SK-N-SH (cell line): ENCODE results near the gene MTCH2. TPM values are rescaled to one million over a fixed set of nuclear protein-coding genes. Genes with fewer than 3 reads are reported as not detected.

Experiments used
- CTCF ChIA-PET: fragments of 300-600, 350-600 bp; formaldehyde crosslinking; extraction: SDS; loops from one replicate; lab custom pipeline; 2021; lab: Yijun Ruan, JAX
- POLR2A ChIA-PET: fragments of 350-600 bp; sonication (Branson Sonifier 250); formaldehyde crosslinking; extraction: SDS; loops from one replicate; lab custom pipeline; 2020; ENCODE audit warnings: antibody characterized with exemption, inconsistent platforms; lab: Yijun Ruan, JAX
- DNase-seq: peaks from one replicate; pipeline ENCODE4 v3.0.0; 2012
- H2AFZ ChIP-seq: fragments of 200-600 bp; sonication (generic); 2 replicates; pipeline ENCODE4 v1.8.1; 2016; ENCODE audit warnings: antibody characterized with exemption, mild to moderate bottlenecking, low read depth
- H3F3A ChIP-seq: fragments of 200-600 bp; sonication (generic); replicated peaks from 2 replicates; pipeline ENCODE3; 2016; ENCODE audit warnings: antibody characterized with exemption, mild to moderate bottlenecking; ENCODE audit not compliant: insufficient read depth
- H3K27ac ChIP-seq, 2 experiments: fragments of 200-500 bp in 1 of 2; fragments of 200-600 bp in 1 of 2; sonication (Bioruptor generic) in 1 of 2; sonication (generic), shearing (Covaris generic) in 1 of 2; 2 replicates each; pipeline versions ENCODE4 v1.5.1 to v1.6.1; 2014 to 2016; ENCODE audit warnings: low read depth in 2 of 2, inconsistent platforms in 1 of 2, low read length in 1 of 2, mild to moderate bottlenecking in 1 of 2, mixed read lengths in 1 of 2
- H3K27me3 ChIP-seq: fragments of 200-600 bp; sonication (generic), shearing (Covaris generic); 2 replicates; pipeline ENCODE4 v1.6.1; 2016; ENCODE audit warnings: mixed run types; ENCODE audit not compliant: insufficient read depth
- H3K36me3 ChIP-seq, 2 experiments: fragments of 200-500 bp in 1 of 2; fragments of 200-600 bp in 1 of 2; sonication (Bioruptor generic) in 1 of 2; sonication (generic) in 1 of 2; replicated peaks in 1 of 2; 2 replicates each; pipeline versions ENCODE3 to v1.5.1; 2014 to 2016; ENCODE audit warnings: low read length in 1 of 2, mild to moderate bottlenecking in 1 of 2; ENCODE audit not compliant: insufficient read depth in 2 of 2, control insufficient read depth in 1 of 2
- H3K4me1 ChIP-seq, 2 experiments: fragments of 200-500 bp in 1 of 2; fragments of 200-600 bp in 1 of 2; sonication (Bioruptor generic) in 1 of 2; sonication (generic), shearing (Covaris generic) in 1 of 2; 2 replicates each; pipeline versions ENCODE4 v1.5.1 to v1.6.1; 2014 to 2016; ENCODE audit warnings: low read depth in 1 of 2, low read length in 1 of 2, mixed run types in 1 of 2; ENCODE audit not compliant: insufficient read depth in 2 of 2, control insufficient read depth in 1 of 2
- H3K4me2 ChIP-seq: fragments of 200-600 bp; sonication (generic), shearing (Covaris generic); 2 replicates; pipeline ENCODE4 v1.6.1; 2017; ENCODE audit warnings: mixed run types
- H3K4me3 ChIP-seq, 2 experiments: fragments of 200-500 bp in 1 of 2; fragments of 200-600 bp in 1 of 2; sonication (Bioruptor generic) in 1 of 2; sonication (generic), shearing (Covaris generic) in 1 of 2; 2 replicates each; pipeline versions ENCODE4 v1.5.1 to v1.8.1; 2014 to 2016; ENCODE audit warnings: low read depth in 2 of 2, inconsistent platforms in 1 of 2, low read length in 1 of 2, mild to moderate bottlenecking in 1 of 2, mixed read lengths in 1 of 2, moderate library complexity in 1 of 2
- H3K79me2 ChIP-seq: fragments of 200-600 bp; sonication (generic); 2 replicates; pipeline ENCODE4 v1.8.1; 2017; ENCODE audit warnings: mild to moderate bottlenecking; ENCODE audit not compliant: insufficient read depth
- H3K9ac ChIP-seq: fragments of 200-600 bp; sonication (generic); 2 replicates; pipeline ENCODE4 v1.6.1; 2017; ENCODE audit warnings: mixed run types
- H3K9me2 ChIP-seq: fragments of 200-600 bp; sonication (generic); 2 replicates; pipeline ENCODE4 v1.6.1; 2017; ENCODE audit warnings: mixed run types
- H3K9me3 ChIP-seq: fragments of 200-600 bp; sonication (generic); 2 replicates; pipeline ENCODE4 v1.6.1; 2017; ENCODE audit warnings: mixed run types, mild to moderate bottlenecking, moderate library complexity
- H4K20me1 ChIP-seq: fragments of 200-600 bp; sonication (generic); 2 replicates; pipeline ENCODE4 v1.6.1; 2017; ENCODE audit warnings: mild to moderate bottlenecking, mixed run types; ENCODE audit not compliant: insufficient read depth
- CHD2 ChIP-seq: fragments of 150-350 bp; IDR thresholded peaks from 2 replicates; pipeline ENCODE4 v1.6.1; 2018; ENCODE audit warnings: low read length; ENCODE audit not compliant: partially characterized antibody
- ELF1 ChIP-seq: IDR thresholded peaks from 2 replicates; pipeline ENCODE4 v1.4.0; 2012
- FOXJ3 ChIP-seq: sonication (generic); formaldehyde crosslinking; IDR thresholded peaks from 2 replicates; pipeline ENCODE4 v1.5.1; 2020; ENCODE audit warnings: mild to moderate bottlenecking, missing genetic modification reagents
- IRF3 ChIP-seq: fragments of 150-350 bp; IDR thresholded peaks from 2 replicates; pipeline ENCODE4 v1.6.1; 2016; ENCODE audit warnings: mild to moderate bottlenecking, low read depth, low read length
- NFIC ChIP-seq: IDR thresholded peaks from 2 replicates; pipeline ENCODE4 v1.4.0; 2012; ENCODE audit warnings: borderline replicate concordance
- POLR2AphosphoS5 ChIP-seq: IDR thresholded peaks from 2 replicates; pipeline ENCODE4 v1.6.1; 2012; ENCODE audit warnings: low read depth, low read length
- RFX5 ChIP-seq: IDR thresholded peaks from 2 replicates; pipeline ENCODE4 v1.6.1; 2012; ENCODE audit warnings: mild to moderate bottlenecking, improper control_type of control experiment, low read length
- SIN3A ChIP-seq: IDR thresholded peaks from 2 replicates; pipeline ENCODE4 v1.6.1; 2012; ENCODE audit warnings: low read depth, mild to moderate bottlenecking, low read length, moderate library complexity, borderline replicate concordance
- TEAD4 ChIP-seq: IDR thresholded peaks from 2 replicates; pipeline ENCODE4 v1.4.0; 2012; ENCODE audit warnings: mild to moderate bottlenecking, borderline replicate concordance; ENCODE audit not compliant: insufficient read depth
- WGBS: methylation state at CpG from one replicate; pipeline ENCODE4 v1.1.6; 2017; ENCODE audit warnings: low lambda C conversion rate; 5-methylcytosine and 5-hydroxymethylcytosine counted together
- polyA plus RNA-seq, 3 experiments: library from polyadenylated mRNA; depleted of rRNA; stranded (reverse); fragments of >200 nt; gene quantifications; 2 replicates each; pipeline ENCODE4 v1.2.3, GENCODE V29; 2012

Gene MTCH2
- polyA plus RNA-seq, 1 of the 3 experiments (the other 2 are of a cell fraction), result 132 TPM

GRCh38 chr11:47593934-47594855, 48.2 kb downstream of the MTCH2 start, which contains the start of gene C1QTNF4:
TSS of gene C1QTNF4 (minus strand) at chr11:47594411. CDS start at chr11:47590810, 3,601 bp downstream.
- peak within 1 kb of the TSS; percentile 78; the same call in 1 of the 2 replicates for H2AFZ ChIP-seq
- 10% methylated on average over 48 of the region's 48 CpGs for WGBS
- peaks cover 0 to 9% of the 10 kb centered on the region in 2 experiments; a peak in 1 of 4 replicates for H3K4me1 ChIP-seq
- POLR2A ChIA-PET, result no interaction called here
- no peaks in the 10 kb centered on the region for H3F3A ChIP-seq
- H3K9me3 ChIP-seq, result no peaks in the 10 kb centered on the region
- CTCF ChIA-PET, result interaction anchor here (0.8 to 1.8 kb wide), 6 partner anchors 14 to 182 kb away, joined by 3 to 7 read pairs (median 4); no protein-coding TSS in a partner anchor
- no peaks in the 10 kb centered on the region for H3K9me2 ChIP-seq
- H3K27ac ChIP-seq, result no peak within 1 kb of the TSS
- no peaks in the 10 kb centered on the region for H4K20me1 ChIP-seq
- peak within 1 kb of the TSS; percentile 17; the same call in 1 of the 2 replicates for H3K9ac ChIP-seq
- peaks cover 13% of the 10 kb centered on the region; the same call in 1 of the 2 replicates for H3K27me3 ChIP-seq
- H3K4me2 ChIP-seq, result peak within 1 kb of the TSS; percentile 88
- H3K4me3 ChIP-seq, result peak within 1 kb of the TSS; percentile 54 to 67
- peak; percentile 86 for DNase-seq
- no peaks in the 10 kb centered on the region for H3K36me3 ChIP-seq
- TF ChIP-seq FOXJ3 (CRISPR knock-in tag), result no peak
- no peak for TF ChIP-seq TEAD4
- no peak for TF ChIP-seq NFIC
- no peak for TF ChIP-seq POLR2AphosphoS5
- no peak for TF ChIP-seq SIN3A
- H3K79me2 ChIP-seq, result no peaks in the 10 kb centered on the region

- WGBS, result 46% methylated on average over 5 of the region's 6 CpGs
- peaks cover 0 to 9% of the 10 kb centered on the region in 2 experiments; a peak in 1 of 4 replicates for H3K4me1 ChIP-seq
- H3K9ac ChIP-seq, result peak overlapping the region; percentile 17; the same call in 1 of the 2 replicates
- H3K4me3 ChIP-seq, result peak overlapping the region; percentile 54 to 67
- ChIA-PET CTCF (interaction anchor here (1.5 kb wide), 1 partner anchor 15 kb away, joined by 3 read pairs; no protein-coding TSS in a partner anchor), POLR2A (no interaction called here)
- no peaks in the 10 kb centered on the region for H4K20me1 ChIP-seq
- peaks cover 13% of the 10 kb centered on the region; the same call in 1 of the 2 replicates for H3K27me3 ChIP-seq
- peak overlapping the region; percentile 78; the same call in 1 of the 2 replicates for H2AFZ ChIP-seq
- H3K79me2 ChIP-seq, result no peaks in the 10 kb centered on the region
- no peaks in the 10 kb centered on the region for H3F3A ChIP-seq
- H3K36me3 ChIP-seq, result no peaks in the 10 kb centered on the region
- H3K9me2 ChIP-seq, result no peaks in the 10 kb centered on the region
- H3K4me2 ChIP-seq, result peak overlapping the region; percentile 88
- TF ChIP-seq CHD2, result no peak
- no peak for TF ChIP-seq RFX5
- TF ChIP-seq ELF1, result no peak
- TF ChIP-seq IRF3, result no peak
- H3K9me3 ChIP-seq, result no peaks in the 10 kb centered on the region
- peak; percentile 57 for DNase-seq
- no peak overlapping the region for H3K27ac ChIP-seq
Measured at GRCh38 chr11:47593492-47593933, 48.8 kb downstream of the MTCH2 start.
